Measurements from ENCODE around the gene KLF16. TPM values are rescaled to one million over a fixed set of nuclear protein-coding genes. Genes with fewer than 3 reads are reported as not detected.

KLF16 gene
- total and polyA plus RNA-seq, 9 of the 15 experiments (the other 6 are each of a cell fraction or from before 2014, with no cell fraction given), result 0.04 to 60.4 (median 6.8) TPM

DNA sequence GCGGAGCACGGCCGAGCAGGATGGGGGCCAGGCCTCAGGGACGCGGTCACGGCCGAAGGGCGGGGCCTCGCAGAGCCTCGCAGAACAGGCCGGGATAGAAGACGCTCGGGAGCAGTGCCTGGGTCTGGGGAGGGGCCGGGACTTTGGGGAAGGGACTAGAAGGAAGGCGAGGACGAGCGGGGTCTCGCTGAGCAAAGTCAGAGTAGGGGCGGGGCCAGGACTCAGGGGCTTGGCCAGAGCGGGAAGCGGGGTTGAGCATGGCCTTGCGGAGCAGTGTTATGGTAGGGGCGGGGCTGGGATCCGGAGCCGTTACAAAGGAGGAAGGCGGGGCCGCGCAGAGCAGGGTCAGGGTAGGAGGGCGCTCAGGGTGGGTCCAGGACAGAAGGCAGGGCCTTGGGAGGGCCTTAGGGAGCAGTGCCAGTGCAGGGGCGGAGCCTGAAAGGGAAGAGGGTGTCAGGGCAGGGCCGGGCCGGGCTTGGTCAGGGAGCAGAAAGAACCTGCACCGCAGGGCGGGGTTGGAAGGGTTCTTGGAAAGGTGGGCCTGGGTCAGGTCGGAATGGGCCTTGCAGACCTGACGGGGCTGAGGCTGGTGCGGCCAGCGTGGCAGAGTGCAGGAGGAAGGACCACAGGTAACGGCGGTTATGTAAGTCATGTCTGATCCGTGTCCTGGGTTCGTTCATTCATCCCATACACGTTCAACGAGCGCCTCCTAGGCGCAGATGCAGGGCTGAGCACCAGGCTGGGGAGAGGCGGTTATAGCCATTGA is 50.8 kb downstream of the KLF16 start (continued):
- TF ChIP-seq HDAC8 (tag; IDR thresholded peaks at IDR 0.05), result no peak
- no peak for TF ChIP-seq ZFP1 (CRISPR knock-in tag; IDR thresholded peaks at IDR 0.05)
- TF ChIP-seq ZC3H11A (IDR thresholded peaks at IDR 0.05; ENCODE audit: low read depth, low read length), result no peak
- no peak for TF ChIP-seq ARHGAP35 (IDR thresholded peaks at IDR 0.05; ENCODE audit: partially characterized antibody)
- TF ChIP-seq, protein P1, sequence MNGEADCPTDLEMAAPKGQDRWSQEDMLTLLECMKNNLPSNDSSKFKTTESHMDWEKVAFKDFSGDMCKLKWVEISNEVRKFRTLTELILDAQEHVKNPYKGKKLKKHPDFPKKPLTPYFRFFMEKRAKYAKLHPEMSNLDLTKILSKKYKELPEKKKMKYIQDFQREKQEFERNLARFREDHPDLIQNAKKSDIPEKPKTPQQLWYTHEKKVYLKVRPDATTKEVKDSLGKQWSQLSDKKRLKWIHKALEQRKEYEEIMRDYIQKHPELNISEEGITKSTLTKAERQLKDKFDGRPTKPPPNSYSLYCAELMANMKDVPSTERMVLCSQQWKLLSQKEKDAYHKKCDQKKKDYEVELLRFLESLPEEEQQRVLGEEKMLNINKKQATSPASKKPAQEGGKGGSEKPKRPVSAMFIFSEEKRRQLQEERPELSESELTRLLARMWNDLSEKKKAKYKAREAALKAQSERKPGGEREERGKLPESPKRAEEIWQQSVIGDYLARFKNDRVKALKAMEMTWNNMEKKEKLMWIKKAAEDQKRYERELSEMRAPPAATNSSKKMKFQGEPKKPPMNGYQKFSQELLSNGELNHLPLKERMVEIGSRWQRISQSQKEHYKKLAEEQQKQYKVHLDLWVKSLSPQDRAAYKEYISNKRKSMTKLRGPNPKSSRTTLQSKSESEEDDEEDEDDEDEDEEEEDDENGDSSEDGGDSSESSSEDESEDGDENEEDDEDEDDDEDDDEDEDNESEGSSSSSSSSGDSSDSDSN (IDR thresholded peaks at IDR 0.05; ENCODE audit: borderline replicate concordance in 1 of 2, low read depth in 2 of 2, low read length in 2 of 2), result no peak; a peak in 1 of 4 replicates
- TF ChIP-seq, protein P2, sequence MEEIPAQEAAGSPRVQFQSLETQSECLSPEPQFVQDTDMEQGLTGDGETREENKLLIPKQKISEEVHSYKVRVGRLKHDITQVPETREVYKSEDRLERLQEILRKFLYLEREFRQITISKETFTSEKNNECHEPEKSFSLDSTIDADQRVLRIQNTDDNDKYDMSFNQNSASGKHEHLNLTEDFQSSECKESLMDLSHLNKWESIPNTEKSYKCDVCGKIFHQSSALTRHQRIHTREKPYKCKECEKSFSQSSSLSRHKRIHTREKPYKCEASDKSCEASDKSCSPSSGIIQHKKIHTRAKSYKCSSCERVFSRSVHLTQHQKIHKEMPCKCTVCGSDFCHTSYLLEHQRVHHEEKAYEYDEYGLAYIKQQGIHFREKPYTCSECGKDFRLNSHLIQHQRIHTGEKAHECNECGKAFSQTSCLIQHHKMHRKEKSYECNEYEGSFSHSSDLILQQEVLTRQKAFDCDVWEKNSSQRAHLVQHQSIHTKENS (CRISPR knock-in tag; IDR thresholded peaks at IDR 0.05), result no peak
- TF ChIP-seq ADNP (tag; IDR thresholded peaks at IDR 0.05), result no peak
- TF ChIP-seq CBX3 (IDR thresholded peaks at IDR 0.05; ENCODE audit: borderline replicate concordance in 1 of 2, low read length in 2 of 2), result no peak
- TF ChIP-seq FOXM1 (IDR thresholded peaks at IDR 0.05; ENCODE audit: low read depth), result no peak
- TF ChIP-seq FOXM1 (CRISPR knock-in tag; IDR thresholded peaks at IDR 0.05; ENCODE audit: low read depth), result 0 out of 2 replicates have a peak, but pooled peaks have one; percentile 32
- TF ChIP-seq TAF15 (IDR thresholded peaks at IDR 0.05; ENCODE audit: low read depth, low read length), result no peak
- TF ChIP-seq, protein P3, sequence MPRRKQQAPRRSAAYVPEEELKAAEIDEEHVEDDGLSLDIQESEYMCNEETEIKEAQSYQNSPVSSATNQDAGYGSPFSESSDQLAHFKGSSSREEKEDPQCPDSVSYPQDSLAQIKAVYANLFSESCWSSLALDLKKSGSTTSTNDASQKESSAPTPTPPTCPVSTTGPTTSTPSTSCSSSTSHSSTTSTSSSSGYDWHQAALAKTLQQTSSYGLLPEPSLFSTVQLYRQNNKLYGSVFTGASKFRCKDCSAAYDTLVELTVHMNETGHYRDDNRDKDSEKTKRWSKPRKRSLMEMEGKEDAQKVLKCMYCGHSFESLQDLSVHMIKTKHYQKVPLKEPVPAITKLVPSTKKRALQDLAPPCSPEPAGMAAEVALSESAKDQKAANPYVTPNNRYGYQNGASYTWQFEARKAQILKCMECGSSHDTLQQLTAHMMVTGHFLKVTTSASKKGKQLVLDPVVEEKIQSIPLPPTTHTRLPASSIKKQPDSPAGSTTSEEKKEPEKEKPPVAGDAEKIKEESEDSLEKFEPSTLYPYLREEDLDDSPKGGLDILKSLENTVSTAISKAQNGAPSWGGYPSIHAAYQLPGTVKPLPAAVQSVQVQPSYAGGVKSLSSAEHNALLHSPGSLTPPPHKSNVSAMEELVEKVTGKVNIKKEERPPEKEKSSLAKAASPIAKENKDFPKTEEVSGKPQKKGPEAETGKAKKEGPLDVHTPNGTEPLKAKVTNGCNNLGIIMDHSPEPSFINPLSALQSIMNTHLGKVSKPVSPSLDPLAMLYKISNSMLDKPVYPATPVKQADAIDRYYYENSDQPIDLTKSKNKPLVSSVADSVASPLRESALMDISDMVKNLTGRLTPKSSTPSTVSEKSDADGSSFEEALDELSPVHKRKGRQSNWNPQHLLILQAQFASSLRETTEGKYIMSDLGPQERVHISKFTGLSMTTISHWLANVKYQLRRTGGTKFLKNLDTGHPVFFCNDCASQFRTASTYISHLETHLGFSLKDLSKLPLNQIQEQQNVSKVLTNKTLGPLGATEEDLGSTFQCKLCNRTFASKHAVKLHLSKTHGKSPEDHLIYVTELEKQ (CRISPR knock-in tag; IDR thresholded peaks at IDR 0.05), result no peak
- TF ChIP-seq RFX5 (IDR thresholded peaks at IDR 0.05; ENCODE audit: low read depth, low read length), result no peak
- TF ChIP-seq POLR2AphosphoS5 (IDR thresholded peaks at IDR 0.05; ENCODE audit: control insufficient read depth, insufficient read depth, low read depth, low read length), result 0 out of 2 replicates have a peak, but pooled peaks have one; percentile 27
- TF ChIP-seq EP400 (IDR thresholded peaks at IDR 0.05), result peak; percentile 76
